Right lobe of liver (tissue), 6 donors: Measurements from ENCODE around the gene LYRM9. TPM values are rescaled to one million over a fixed set of nuclear protein-coding genes. Genes with fewer than 3 reads are reported as not detected.
"Not testable (repeated sequence)": the region's sequence is repeated elsewhere in the genome, so short reads cannot be mapped to it uniquely, and the experiment has no call there.

Source experiments
- ATAC-seq, 4 donors: fragments of 200-7000 bp; cut with Tn5 transposase; one replicate each; pipeline ENCODE4 v1.9.1; 2020; ENCODE audit warnings: mild to moderate bottlenecking in 4 of 4, moderate library complexity in 4 of 4
- DNase-seq, 3 donors: peaks; one replicate each; pipeline ENCODE4 v3.0.0-alpha.2; 2020
- H3K27ac ChIP-seq, 3 donors: fragments of 200-600 bp; one replicate each; pipeline ENCODE4 v1.8.0; 2022
- H3K27me3 ChIP-seq, 2 donors: fragments of 200-600 bp; one replicate each; pipeline ENCODE4 v1.8.0; 2022
- H3K36me3 ChIP-seq, 4 donors: fragments of 200-600 bp; sonication (generic) in 1 of 4; one replicate each; pipeline versions ENCODE4 v1.5.1 to v1.8.0; 2017 to 2022; ENCODE audit warnings: control low read depth in 1 of 4
- H3K4me1 ChIP-seq, 4 donors: fragments of 200-600 bp; sonication (generic) in 1 of 4; one replicate each; pipeline versions ENCODE4 v1.5.1 to v1.8.0; 2017 to 2022; ENCODE audit warnings: control low read depth in 1 of 4
- H3K4me3 ChIP-seq, 3 donors: fragments of 200-600 bp; one replicate each; pipeline ENCODE4 v1.8.0; 2022
- H3K9me3 ChIP-seq, 4 donors: fragments of 200-600 bp; sonication (generic) in 1 of 4; one replicate each; pipeline versions ENCODE4 v1.5.1 to v1.8.0; 2017 to 2022; ENCODE audit warnings: control low read depth in 1 of 4
- CTCF ChIP-seq, 4 donors: fragments of 200-600 bp in 3 of 4; fragments of 450-650 bp in 1 of 4; IDR thresholded peaks; one replicate each; pipeline versions ENCODE4 v1.5.1 to v1.8.0; 2016 to 2022; ENCODE audit warnings: antibody characterized with exemption in 4 of 4, mild to moderate bottlenecking in 2 of 4
- POLR2A ChIP-seq: fragments of 450-650 bp; IDR thresholded peaks from one replicate; pipeline ENCODE4 v1.6.1; 2017; ENCODE audit warnings: antibody characterized with exemption, mild to moderate bottlenecking
- WGBS: methylation state at CpG from one replicate; pipeline ENCODE4 v1.1.6; 2018; ENCODE audit warnings: low coverage, low lambda C conversion rate; ENCODE audit not compliant: insufficient coverage; ENCODE audit errors: missing lambda C conversion rate; 5-methylcytosine and 5-hydroxymethylcytosine counted together
- intact Hi-C, 2 donors: fragments of 100-400 bp; cut with DNase I; formaldehyde crosslinking; loops; one replicate each; pipeline versions ENCODE4 v1.11.2 to v1.14.1; 2022
- total RNA-seq, 6 experiments: library from RNA; depleted of rRNA in 2 of 6; stranded (reverse); fragments of >200 nt in 2 of 6; fragmentation: NEBNext Ultra II Directional in 3 of 6; extraction: Animal tissue kit (Norgen Biotek cat#: 25700) in 3 of 6; gene quantifications; one replicate each; pipeline versions ENCODE4 v1.1.0 to v1.2.4, GENCODE V29; 2016 to 2023
- donor health status: DM: no; HTN: yes; CAD: no.
- donor health status: DM: no; HTN: no; CAD: no.
- donor health status: DM: no; HTN: no; CAD: no.
- donor health status: DM: no; HTN: yes; CAD: no.
- donor health status: DM: no; HTN: yes; CAD: no.

Gene LYRM9
- total RNA-seq, 6 experiments from 2014 or later, result 4.1 to 7.2 (median 5.5) TPM

GRCh38 chr17:27918498-27918897 lies 25.3 kb upstream of the LYRM9 start:
- H3K4me3 ChIP-seq, result no peak overlapping the region
- intact Hi-C loops, result no loop called here
- H3K27me3 ChIP-seq, result no peaks in the 10 kb centered on the region
- H3K9me3 ChIP-seq, result no peaks in the 10 kb centered on the region
- 73% methylated on average over 1 of the region's 1 CpG for WGBS
- TF ChIP-seq POLR2A (no peak), CTCF (IDR thresholded peaks at IDR 0.05) (no peak)
- no peaks in the 10 kb centered on the region for H3K36me3 ChIP-seq
- peaks cover 0 to 20% (median 5%) of the 10 kb centered on the region in 4 donors for H3K4me1 ChIP-seq
- H3K27ac ChIP-seq, result no peak overlapping the region
- no peak for DNase-seq
- ATAC-seq, result no peak

- no peak overlapping the region for H3K27ac ChIP-seq
- no peaks in the 10 kb centered on the region for H3K27me3 ChIP-seq
- DNase-seq (no peak), ATAC-seq (no peak)
- no peak overlapping the region for H3K4me3 ChIP-seq
- no peaks in the 10 kb centered on the region for H3K36me3 ChIP-seq
- H3K9me3 ChIP-seq, result no peaks in the 10 kb centered on the region
- intact Hi-C loops, result no loop called here
- no peak for TF ChIP-seq POLR2A
- no peak for TF ChIP-seq CTCF (IDR thresholded peaks at IDR 0.05)
- H3K4me1 ChIP-seq, result peaks cover 0 to 20% (median 5%) of the 10 kb centered on the region in 4 donors
- no CpG with 5 or more reads among the region's 1 CpG for WGBS
Measured at GRCh38 chr17:27917000-27917399, 23.8 kb upstream of the LYRM9 start.

GRCh38 chr17:27915709-27916108 lies 22.5 kb upstream of the LYRM9 start:
- Histone ChIP-seq H3K27me3 (no peaks in the 10 kb centered on the region), H3K9me3 (no peaks in the 10 kb centered on the region), H3K4me3 (no peak overlapping the region), H3K27ac (no peak overlapping the region), H3K36me3 (no peaks in the 10 kb centered on the region), H3K4me1 (peaks cover 0 to 13% (median 2%) of the 10 kb centered on the region in 4 donors)
- TF ChIP-seq CTCF (IDR thresholded peaks at IDR 0.05) (no peak), POLR2A (no peak)
- ATAC-seq (no peak), DNase-seq (no peak)
- intact Hi-C loops, result no loop called here
- WGBS, result 60% methylated on average over 4 of the region's 7 CpGs

GRCh38 chr17:27914382-27914781 lies 21.2 kb upstream of the LYRM9 start:
- DNase-seq (no peak), ATAC-seq (no peak)
- WGBS, result 60% methylated on average over 4 of the region's 7 CpGs
- peaks cover 0 to 6% (median 0%) of the 10 kb centered on the region in 4 donors for H3K4me1 ChIP-seq
- TF ChIP-seq CTCF (IDR thresholded peaks at IDR 0.05) (no peak), POLR2A (no peak)
- no peak overlapping the region for H3K27ac ChIP-seq
- no peaks in the 10 kb centered on the region for H3K36me3 ChIP-seq
- intact Hi-C loops, result no loop called here
- no peaks in the 10 kb centered on the region for H3K9me3 ChIP-seq
- H3K4me3 ChIP-seq, result no peak overlapping the region
- no peaks in the 10 kb centered on the region for H3K27me3 ChIP-seq

GRCh38 chr17:27912964-27913363 lies 19.8 kb upstream of the LYRM9 start:
- ATAC-seq, result no peak
- H3K27ac ChIP-seq, result no peak overlapping the region
- TF ChIP-seq POLR2A (no peak), CTCF (IDR thresholded peaks at IDR 0.05) (no peak)
- no peaks in the 10 kb centered on the region for H3K9me3 ChIP-seq
- WGBS, result 86% methylated on average over 2 of the region's 2 CpGs
- no peaks in the 10 kb centered on the region for H3K36me3 ChIP-seq
- no peak overlapping the region for H3K4me3 ChIP-seq
- intact Hi-C loops, result no loop called here
- H3K27me3 ChIP-seq, result no peaks in the 10 kb centered on the region
- H3K4me1 ChIP-seq, result no peaks in the 10 kb centered on the region
- no peak for DNase-seq

DNA sequence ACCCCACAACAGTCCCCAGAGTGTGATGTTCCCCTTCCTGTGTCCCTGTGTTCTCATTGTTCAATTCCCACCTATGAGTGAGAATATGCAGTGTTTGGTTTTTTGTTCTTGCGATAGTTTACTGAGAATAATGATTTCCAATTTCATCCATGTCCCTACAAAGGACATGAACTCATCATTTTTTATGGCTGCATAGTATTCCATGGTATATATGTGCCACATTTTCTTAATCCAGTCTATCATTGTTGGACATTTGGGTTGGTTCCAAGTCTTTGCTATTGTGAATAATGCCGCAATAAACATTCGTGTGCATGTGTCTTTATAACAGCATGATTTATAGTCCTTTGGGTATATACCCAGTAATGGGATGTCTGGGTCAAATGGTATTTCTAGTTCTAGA lies 19.1 kb upstream of the LYRM9 start:
- H3K4me1 ChIP-seq, H3K4me3 ChIP-seq, H3K27me3 ChIP-seq, H3K36me3 ChIP-seq, H3K9me3 ChIP-seq, ATAC-seq, DNase-seq, H3K27ac ChIP-seq, intact Hi-C loops: not testable (repeated sequence)
- 77% methylated on average over 3 of the region's 3 CpGs for WGBS
